ENCODE measurements around the gene ERBB4.
"Not testable (repeated sequence)": the region's sequence is repeated elsewhere in the genome, so short reads cannot be mapped to it uniquely, and the experiment has no call there.

Gene ERBB4

GRCh38 chr2:212528106-212528856 lies 10.3 kb downstream of the ERBB4 start:
- DNase-seq (ENCODE audit: low read depth in 2 of 2) = no peak

DNA sequence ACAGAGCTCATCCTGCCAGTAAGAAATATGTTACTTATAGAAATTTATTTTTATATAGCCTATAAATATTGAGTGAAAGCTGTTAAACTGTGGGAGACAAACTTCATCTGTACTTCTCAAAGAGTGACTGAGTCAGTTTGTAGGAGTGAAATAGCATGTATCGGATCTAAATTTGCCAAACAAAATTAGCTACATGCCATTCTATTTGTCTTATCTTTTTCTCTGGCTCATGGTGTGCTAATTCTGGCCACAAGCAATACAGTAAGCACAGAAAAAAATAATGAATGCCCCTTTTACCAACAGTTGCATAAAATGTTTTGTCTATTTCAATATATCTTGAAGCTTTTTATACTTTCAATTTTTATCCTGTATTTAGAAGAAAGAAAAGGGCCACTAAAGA lies 12.5 kb downstream of the ERBB4 start:
- no peak for DNase-seq (ENCODE audit: low read depth in 2 of 2)

DNA sequence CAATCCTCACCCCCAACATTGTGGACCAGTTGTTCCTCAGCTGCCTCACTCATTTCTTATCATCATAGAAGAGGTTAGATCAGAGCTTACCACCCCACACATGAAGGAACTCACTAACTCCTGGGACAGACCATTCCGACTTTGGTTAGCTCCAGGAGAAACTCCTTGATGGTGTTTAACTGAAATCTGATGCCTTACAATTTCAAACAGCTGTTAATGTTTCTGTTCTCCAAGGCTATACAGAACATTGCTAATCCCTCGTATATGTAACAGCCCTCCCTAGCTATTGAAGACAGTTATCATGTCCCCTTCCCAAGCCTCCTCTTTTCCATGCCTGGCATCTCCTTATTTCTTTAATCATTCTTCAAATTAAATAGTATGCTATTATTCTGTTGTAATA lies 14.8 kb downstream of the ERBB4 start:
- DNase-seq (ENCODE audit: low read depth in 2 of 2) = no peak

- no peak for DNase-seq (ENCODE audit: low read depth in 2 of 2)
Measured at GRCh38 chr2:212520340-212520739, 18.3 kb downstream of the ERBB4 start.

- no peak for DNase-seq (ENCODE audit: low read depth in 2 of 2)
Measured at GRCh38 chr2:212517693-212518092, 20.9 kb downstream of the ERBB4 start.

DNA sequence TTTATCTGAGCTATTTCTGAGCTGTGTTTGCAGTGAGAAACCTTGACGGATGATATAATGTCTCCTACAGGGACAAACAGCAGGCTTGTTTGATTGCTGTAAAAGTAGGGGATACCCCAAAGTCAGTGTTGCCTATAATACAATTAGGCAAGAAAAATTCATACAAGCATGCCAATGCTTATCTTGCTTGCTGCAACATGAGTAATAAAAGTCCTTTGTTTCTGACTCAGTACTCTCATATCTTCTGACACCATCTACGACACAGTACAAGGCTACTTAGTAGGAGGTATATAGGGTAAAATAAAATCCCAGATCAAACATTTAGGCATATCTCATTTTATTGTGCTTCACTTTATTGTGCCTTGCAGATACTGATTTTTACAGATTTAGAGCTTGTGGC lies 33.0 kb downstream of the ERBB4 start:
- DNase-seq (ENCODE audit: low read depth in 2 of 2) = no peak

- no peak for DNase-seq (ENCODE audit: low read depth in 2 of 2)
Measured at GRCh38 chr2:212495046-212495445, 43.6 kb downstream of the ERBB4 start.

GRCh38 chr2:212494418-212495020 lies 44.1 kb downstream of the ERBB4 start:
- DNase-seq (ENCODE audit: low read depth in 2 of 2) = no peak

DNA sequence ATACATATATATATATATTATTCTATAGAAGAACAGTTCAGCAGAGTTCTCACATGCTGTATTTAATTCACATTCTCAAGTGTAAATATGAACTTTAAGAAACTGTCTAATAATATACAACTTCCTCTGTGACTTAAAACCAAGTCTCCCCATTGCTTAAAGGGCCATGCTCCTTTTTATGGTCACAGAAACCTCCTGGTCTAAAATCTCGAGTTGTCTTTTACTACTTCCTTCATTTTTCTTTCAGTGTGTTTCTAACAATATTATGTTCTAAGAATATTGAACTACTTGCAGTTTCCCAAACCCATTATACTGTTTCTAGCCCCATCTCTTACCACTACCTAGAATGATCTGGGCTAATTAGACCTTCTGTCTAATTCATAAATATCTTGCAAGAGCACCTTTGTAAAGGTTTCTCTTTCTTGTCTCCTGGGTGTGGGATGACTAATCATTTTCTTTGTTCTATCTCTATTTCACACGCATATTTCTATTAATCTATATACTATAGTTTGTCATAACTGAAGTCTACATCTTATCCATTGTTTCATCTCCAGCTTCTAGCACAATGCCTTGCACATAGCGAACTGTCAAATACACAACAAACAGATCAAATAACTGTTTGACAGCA lies 48.8 kb downstream of the ERBB4 start:
- no peak for DNase-seq (ENCODE audit: low read depth in 2 of 2)

- DNase-seq (ENCODE audit: low read depth in 2 of 2) = no peak
Measured at GRCh38 chr2:212488611-212489010, 50.0 kb downstream of the ERBB4 start.

GRCh38 chr2:212484563-212485080 lies 54.0 kb downstream of the ERBB4 start:
- DNase-seq (ENCODE audit: low read depth in 2 of 2) = no peak

- no peak for DNase-seq (ENCODE audit: low read depth in 2 of 2)
Measured at GRCh38 chr2:212480447-212480846, 58.2 kb downstream of the ERBB4 start.

GRCh38 chr2:212477571-212477970 lies 61.0 kb downstream of the ERBB4 start:
- DNase-seq (ENCODE audit: low read depth in 2 of 2) = no peak

GRCh38 chr2:212473211-212473610 lies 65.4 kb downstream of the ERBB4 start:
- no peak for DNase-seq (ENCODE audit: low read depth in 2 of 2)

GRCh38 chr2:212467551-212467950 lies 71.1 kb downstream of the ERBB4 start:
- DNase-seq (ENCODE audit: low read depth in 2 of 2) = not testable (repeated sequence)

- DNase-seq (ENCODE audit: low read depth in 2 of 2) = no peak
Measured at GRCh38 chr2:212465456-212465855, 73.1 kb downstream of the ERBB4 start.

GRCh38 chr2:212461708-212462107 lies 76.9 kb downstream of the ERBB4 start:
- DNase-seq (ENCODE audit: low read depth in 2 of 2) = not testable (repeated sequence)

- no peak for DNase-seq (ENCODE audit: low read depth in 2 of 2)
Measured at GRCh38 chr2:212454149-212454548, 84.5 kb downstream of the ERBB4 start.

GRCh38 chr2:212451786-212452231 lies 86.8 kb downstream of the ERBB4 start:
- DNase-seq (ENCODE audit: low read depth in 2 of 2) = no peak

DNA sequence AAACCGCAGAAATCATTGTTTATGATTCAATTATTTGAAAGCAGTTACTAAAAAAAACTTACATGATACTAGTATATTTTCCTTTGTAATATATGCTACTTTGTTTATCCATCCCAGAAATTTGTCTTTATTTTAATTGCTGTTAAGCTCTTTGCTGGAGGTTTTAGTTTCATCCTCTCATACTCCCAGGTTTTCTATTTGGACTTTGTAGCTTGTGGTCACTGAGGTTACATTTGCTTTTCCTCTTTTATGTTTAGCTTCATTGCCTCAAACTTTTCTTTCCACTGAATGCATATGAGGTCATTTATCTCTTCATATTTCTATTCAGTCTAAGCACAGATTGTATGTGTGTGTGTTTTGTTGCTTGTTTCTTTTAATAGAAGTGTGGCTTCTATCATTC lies 89.9 kb downstream of the ERBB4 start:
- DNase-seq (ENCODE audit: low read depth in 2 of 2) = no peak

DNA sequence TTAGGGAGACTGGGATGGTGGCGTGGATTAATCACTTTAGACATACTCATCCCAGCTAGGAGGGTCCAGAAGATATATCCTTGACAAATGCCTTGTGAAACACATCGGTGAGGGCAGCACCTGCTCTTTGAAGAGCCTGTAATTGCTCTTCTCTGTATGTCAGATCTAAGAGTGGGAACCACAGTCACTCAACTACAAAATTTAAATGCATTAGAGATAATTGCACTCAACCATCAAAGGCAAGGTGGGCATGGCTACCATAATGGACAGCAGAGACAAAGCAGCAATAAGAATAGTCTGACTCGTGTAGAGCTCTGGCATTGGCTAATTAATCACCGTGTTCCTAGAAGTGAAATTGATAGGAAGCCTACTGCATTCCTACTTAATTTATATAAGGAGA lies 96.8 kb downstream of the ERBB4 start:
- DNase-seq (ENCODE audit: low read depth in 2 of 2) = no peak

- no peak for DNase-seq (ENCODE audit: low read depth in 2 of 2)
Measured at GRCh38 chr2:212441141-212441540, 97.5 kb downstream of the ERBB4 start.

All from stimulated activated CD8-positive, alpha-beta memory T cell treated with anti-CD3 and anti-CD28 coated beads, Interleukin-15, amount 100 ng/mL, for 4 hours (primary cell).